Measurements from ENCODE around the gene EGLN2.

- TF ChIP-seq CTCF (conservative IDR thresholded peaks at IDR 0.05; ENCODE audit: low read depth, low read length) (no peak), POLR2A (IDR thresholded peaks at IDR 0.05; ENCODE audit: low read depth, low read length) (no peak), MAZ (IDR thresholded peaks at IDR 0.05; ENCODE audit: borderline replicate concordance, low read depth, low read length) (no peak), RFX5 (IDR thresholded peaks at IDR 0.05; ENCODE audit: low read depth, low read length) (no peak), SMC3 (IDR thresholded peaks at IDR 0.05; ENCODE audit: low read depth, low read length) (no peak), NFE2L2 (IDR thresholded peaks at IDR 0.05; ENCODE audit: low read depth, low read length) (no peak), CEBPB (IDR thresholded peaks at IDR 0.05; ENCODE audit: low read depth, low read length) (no peak), RCOR1 (IDR thresholded peaks at IDR 0.05; ENCODE audit: insufficient replicate concordance, low read length) (no peak), MAFK (IDR thresholded peaks at IDR 0.05; ENCODE audit: low read depth, low read length) (no peak), BHLHE40 (IDR thresholded peaks at IDR 0.05; ENCODE audit: low read depth, low read length) (no peak), RAD21 (IDR thresholded peaks at IDR 0.05; ENCODE audit: low read length) (no peak), ELK1 (IDR thresholded peaks at IDR 0.05; ENCODE audit: borderline replicate concordance, low read depth, low read length) (no peak), FOS (IDR thresholded peaks at IDR 0.05; ENCODE audit: low read depth, low read length) (no peak)
- TF ChIP-seq, protein P1, sequence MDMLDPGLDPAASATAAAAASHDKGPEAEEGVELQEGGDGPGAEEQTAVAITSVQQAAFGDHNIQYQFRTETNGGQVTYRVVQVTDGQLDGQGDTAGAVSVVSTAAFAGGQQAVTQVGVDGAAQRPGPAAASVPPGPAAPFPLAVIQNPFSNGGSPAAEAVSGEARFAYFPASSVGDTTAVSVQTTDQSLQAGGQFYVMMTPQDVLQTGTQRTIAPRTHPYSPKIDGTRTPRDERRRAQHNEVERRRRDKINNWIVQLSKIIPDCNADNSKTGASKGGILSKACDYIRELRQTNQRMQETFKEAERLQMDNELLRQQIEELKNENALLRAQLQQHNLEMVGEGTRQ (IDR thresholded peaks at IDR 0.05; ENCODE audit: low read depth, low read length), result no peak
Observed at GRCh38 chr19:40813182-40813581, 14.2 kb downstream of the EGLN2 start.
